ENCODE measurements around the gene PDZD4. TPM values are rescaled to one million over a fixed set of nuclear protein-coding genes. Genes with fewer than 3 reads are reported as not detected.

PDZD4 gene
- polyA plus RNA-seq, 1 donor (not counting 4 experiments of a cell fraction or from before 2014, with no cell fraction given): 0.05 TPM

DNA sequence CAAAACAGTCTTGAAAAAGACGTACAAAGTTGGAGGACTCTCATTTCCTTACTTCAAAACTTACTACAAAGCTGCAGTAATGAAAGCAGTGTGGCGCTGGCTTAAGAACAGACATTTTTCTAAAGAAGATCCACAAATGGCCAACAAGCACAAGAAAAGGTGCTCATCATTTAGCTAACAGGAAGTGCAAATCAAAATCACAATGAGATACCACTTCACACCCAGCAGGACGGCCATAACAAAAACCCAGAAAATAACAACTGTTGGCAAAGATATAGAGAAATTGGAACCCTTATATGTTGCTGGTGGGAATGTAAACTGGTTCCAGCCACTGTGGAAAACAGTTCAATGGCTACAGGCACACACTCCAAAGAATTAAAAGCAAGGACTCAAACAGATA lies 3.3 kb downstream of the PDZD4 start:
- Histone ChIP-seq H2AFZ (ENCODE audit: control insufficient read depth, low read length) (no peak overlapping the region), H3K36me3 (ENCODE audit: control insufficient read depth in 2 of 2, extremely low read depth in 1 of 2, insufficient read depth in 2 of 2, low read length in 2 of 2) (no peaks in the 10 kb centered on the region), H3K9me3 (ENCODE audit: control insufficient read depth, low read depth, low read length) (no peaks in the 10 kb centered on the region), H3K4me3 (ENCODE audit: control insufficient read depth in 2 of 3, extremely low read depth in 1 of 3, insufficient read depth in 2 of 3, low read depth in 1 of 3, low read length in 3 of 3) (no peak overlapping the region), H3K4me1 (ENCODE audit: control insufficient read depth, extremely low read depth, insufficient read depth, low read length) (no peaks in the 10 kb centered on the region), H4K20me1 (ENCODE audit: control insufficient read depth, extremely low read depth, insufficient read depth, low read length) (no peaks in the 10 kb centered on the region), H3K9me1 (ENCODE audit: control insufficient read depth, extremely low read depth, insufficient read depth, low read length) (no peaks in the 10 kb centered on the region), H3K4me2 (ENCODE audit: control insufficient read depth, extremely low read depth, insufficient read depth, low read depth, low read length) (no peak overlapping the region), H3K79me2 (ENCODE audit: control insufficient read depth, insufficient read depth, low read length) (no peaks in the 10 kb centered on the region), H3K27me3 (ENCODE audit: control insufficient read depth, extremely low read depth, insufficient read depth, low read length) (peaks cover 38% of the 10 kb centered on the region), H3K9ac (ENCODE audit: control insufficient read depth, extremely low read depth, insufficient read depth, low read length) (no peak overlapping the region), H3K27ac (ENCODE audit: control insufficient read depth, insufficient read depth, low read length) (no peak overlapping the region)
- TF ChIP-seq, protein P1, sequence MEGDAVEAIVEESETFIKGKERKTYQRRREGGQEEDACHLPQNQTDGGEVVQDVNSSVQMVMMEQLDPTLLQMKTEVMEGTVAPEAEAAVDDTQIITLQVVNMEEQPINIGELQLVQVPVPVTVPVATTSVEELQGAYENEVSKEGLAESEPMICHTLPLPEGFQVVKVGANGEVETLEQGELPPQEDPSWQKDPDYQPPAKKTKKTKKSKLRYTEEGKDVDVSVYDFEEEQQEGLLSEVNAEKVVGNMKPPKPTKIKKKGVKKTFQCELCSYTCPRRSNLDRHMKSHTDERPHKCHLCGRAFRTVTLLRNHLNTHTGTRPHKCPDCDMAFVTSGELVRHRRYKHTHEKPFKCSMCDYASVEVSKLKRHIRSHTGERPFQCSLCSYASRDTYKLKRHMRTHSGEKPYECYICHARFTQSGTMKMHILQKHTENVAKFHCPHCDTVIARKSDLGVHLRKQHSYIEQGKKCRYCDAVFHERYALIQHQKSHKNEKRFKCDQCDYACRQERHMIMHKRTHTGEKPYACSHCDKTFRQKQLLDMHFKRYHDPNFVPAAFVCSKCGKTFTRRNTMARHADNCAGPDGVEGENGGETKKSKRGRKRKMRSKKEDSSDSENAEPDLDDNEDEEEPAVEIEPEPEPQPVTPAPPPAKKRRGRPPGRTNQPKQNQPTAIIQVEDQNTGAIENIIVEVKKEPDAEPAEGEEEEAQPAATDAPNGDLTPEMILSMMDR (optimal IDR thresholded peaks at IDR 0.05 in 1 of 3, IDR thresholded peaks at IDR 0.05 in 1 of 3, conservative IDR thresholded peaks at IDR 0.05 in 1 of 3; ENCODE audit: extremely low read depth in 1 of 3, insufficient read depth in 2 of 3, low read length in 3 of 3): no peak
- TF ChIP-seq EZH2 (IDR thresholded peaks at IDR 0.05; ENCODE audit: low read length): no peak
- FAIRE-seq: no peak
- dilution Hi-C loops (cut with MboI; ENCODE audit: extremely low pct_ligation_motif_present, low sequenced_read_pairs): no loop called here
- DNase-seq (ENCODE audit: low read depth, low spot score): no peak

DNA sequence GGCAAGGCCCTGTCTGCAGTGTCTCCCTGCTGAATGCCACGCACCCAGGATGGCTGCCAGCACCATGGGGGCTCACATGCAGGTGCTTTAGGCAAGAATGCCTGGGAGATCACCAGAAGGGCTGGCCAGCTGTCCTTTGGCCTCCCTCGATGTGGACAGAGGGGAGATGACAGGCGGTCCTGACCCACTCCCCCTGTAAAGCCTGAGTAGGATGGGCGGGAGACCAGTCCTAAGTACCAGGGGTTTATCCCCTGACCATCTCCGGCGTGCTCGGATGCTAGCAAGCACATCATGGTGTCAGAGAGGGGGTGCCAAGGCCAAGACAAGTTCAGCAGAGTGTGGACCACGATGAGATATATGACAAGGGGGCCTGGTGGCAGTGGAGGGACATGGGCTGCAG lies 5.3 kb downstream of the PDZD4 start:
- H3K4me2 ChIP-seq (ENCODE audit: control insufficient read depth, extremely low read depth, insufficient read depth, low read depth, low read length): no peak overlapping the region
- no peaks in the 10 kb centered on the region for H3K9me3 ChIP-seq (ENCODE audit: control insufficient read depth, low read depth, low read length)
- H3K27ac ChIP-seq (ENCODE audit: control insufficient read depth, insufficient read depth, low read length): no peak overlapping the region
- peaks cover 24% of the 10 kb centered on the region for H3K27me3 ChIP-seq (ENCODE audit: control insufficient read depth, extremely low read depth, insufficient read depth, low read length)
- no peak for FAIRE-seq
- dilution Hi-C loops (cut with MboI; ENCODE audit: extremely low pct_ligation_motif_present, low sequenced_read_pairs): no loop called here
- H3K79me2 ChIP-seq (ENCODE audit: control insufficient read depth, insufficient read depth, low read length): no peaks in the 10 kb centered on the region
- H3K9me1 ChIP-seq (ENCODE audit: control insufficient read depth, extremely low read depth, insufficient read depth, low read length): no peaks in the 10 kb centered on the region
- TF ChIP-seq EZH2 (IDR thresholded peaks at IDR 0.05; ENCODE audit: low read length): no peak
- TF ChIP-seq, protein P1 (optimal IDR thresholded peaks at IDR 0.05 in 1 of 3, IDR thresholded peaks at IDR 0.05 in 1 of 3, conservative IDR thresholded peaks at IDR 0.05 in 1 of 3; ENCODE audit: extremely low read depth in 1 of 3, insufficient read depth in 2 of 3, low read length in 3 of 3): no peak
- no peaks in the 10 kb centered on the region for H4K20me1 ChIP-seq (ENCODE audit: control insufficient read depth, extremely low read depth, insufficient read depth, low read length)
- no peak for DNase-seq (ENCODE audit: low read depth, low spot score)
- no peak overlapping the region for H3K9ac ChIP-seq (ENCODE audit: control insufficient read depth, extremely low read depth, insufficient read depth, low read length)
- H2AFZ ChIP-seq (ENCODE audit: control insufficient read depth, low read length): no peak overlapping the region
- H3K36me3 ChIP-seq (ENCODE audit: control insufficient read depth in 2 of 2, extremely low read depth in 1 of 2, insufficient read depth in 2 of 2, low read length in 2 of 2): no peaks in the 10 kb centered on the region
- no peaks in the 10 kb centered on the region for H3K4me1 ChIP-seq (ENCODE audit: control insufficient read depth, extremely low read depth, insufficient read depth, low read length)
- no peak overlapping the region for H3K4me3 ChIP-seq (ENCODE audit: control insufficient read depth in 2 of 3, extremely low read depth in 1 of 3, insufficient read depth in 2 of 3, low read depth in 1 of 3, low read length in 3 of 3)

Measured in keratinocyte (primary cell).